HS-27A (cell line): ENCODE data around the gene ULK2.
"Not testable (repeated sequence)": the region's sequence is repeated elsewhere in the genome, so short reads cannot be mapped to it uniquely, and the experiment has no call there.

Source experiments
- DNase-seq: peaks from one replicate; pipeline ENCODE4 v3.0.0-alpha.2; 2012; ENCODE audit warnings: low read depth, missing footprints

ULK2 gene

DNA sequence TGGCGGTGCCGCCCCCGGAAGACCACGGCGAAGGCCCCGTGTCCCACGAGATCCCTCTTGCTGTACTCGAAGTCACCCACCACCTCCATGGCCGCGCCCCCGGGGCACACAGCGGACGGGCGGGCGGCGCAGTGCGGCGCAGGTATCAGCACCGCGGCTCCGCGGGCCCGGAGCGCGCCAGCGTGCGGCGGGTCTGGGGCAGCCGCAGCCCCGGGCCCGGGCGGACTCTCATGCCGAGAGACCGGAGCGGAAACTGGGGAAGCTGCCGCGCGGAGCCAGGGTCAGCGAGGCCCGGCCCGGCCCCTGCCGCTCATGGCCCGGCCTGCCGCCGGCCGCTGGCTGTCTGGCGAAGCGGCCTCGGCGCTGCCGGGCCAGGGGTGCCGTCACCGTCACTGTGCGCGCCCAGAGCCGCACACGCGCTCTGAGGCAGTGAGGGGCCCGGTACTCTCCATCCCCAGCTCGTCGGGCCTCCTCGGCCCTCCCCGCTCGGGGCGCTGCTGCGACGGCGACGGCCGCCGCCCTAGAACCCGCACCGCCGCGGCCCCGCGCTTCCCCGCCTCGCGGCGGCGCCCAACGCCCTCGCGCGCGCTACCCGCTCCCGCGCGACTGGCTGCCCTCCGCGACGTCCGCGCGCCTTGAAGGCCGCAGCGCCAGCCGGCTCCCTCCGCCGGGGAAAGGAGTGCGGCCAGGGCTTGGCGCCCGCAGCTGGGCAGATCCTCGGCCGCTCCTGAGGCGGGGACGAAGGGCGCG, at the start of gene ULK2:
ULK2 (minus strand) TSS at position 608 of the 750 bp plus-strand sequence; CDS start at position 89, 519 bp downstream.
- DNase-seq, result no peak

DNA sequence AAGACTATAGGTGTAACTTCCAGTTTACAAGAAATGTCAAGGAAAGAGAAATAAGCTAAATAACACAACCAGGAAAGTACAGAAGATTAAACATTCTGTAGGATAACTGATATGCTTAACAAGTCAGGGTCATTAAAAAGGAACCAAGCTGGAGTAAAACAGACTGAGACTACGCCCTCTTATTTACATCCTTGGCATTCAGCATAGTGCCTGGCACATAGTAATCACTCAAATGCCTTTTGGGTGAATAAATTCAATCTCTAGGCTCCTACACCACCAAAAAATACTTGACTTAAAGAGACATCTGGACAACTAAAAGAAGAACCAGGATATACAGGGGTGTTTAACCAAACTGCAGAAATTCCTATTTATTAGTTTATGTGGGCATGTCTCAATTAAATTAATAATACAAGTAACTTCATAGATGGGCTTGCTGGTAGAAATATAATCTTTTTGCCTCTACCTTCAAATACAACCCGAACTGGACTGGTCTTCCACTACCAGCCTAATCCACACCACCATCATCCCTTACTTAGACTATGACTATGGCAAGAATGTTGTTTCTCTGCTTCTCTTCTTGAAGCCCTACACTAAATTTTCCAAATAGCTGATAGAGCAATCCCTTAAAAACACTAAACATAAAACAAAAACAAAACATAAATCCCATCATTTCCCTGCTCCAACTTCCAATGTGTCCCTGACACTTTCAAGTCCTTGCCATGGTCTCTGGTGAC, 47.7 kb upstream of the ULK2 start:
- no peak for DNase-seq

DNA sequence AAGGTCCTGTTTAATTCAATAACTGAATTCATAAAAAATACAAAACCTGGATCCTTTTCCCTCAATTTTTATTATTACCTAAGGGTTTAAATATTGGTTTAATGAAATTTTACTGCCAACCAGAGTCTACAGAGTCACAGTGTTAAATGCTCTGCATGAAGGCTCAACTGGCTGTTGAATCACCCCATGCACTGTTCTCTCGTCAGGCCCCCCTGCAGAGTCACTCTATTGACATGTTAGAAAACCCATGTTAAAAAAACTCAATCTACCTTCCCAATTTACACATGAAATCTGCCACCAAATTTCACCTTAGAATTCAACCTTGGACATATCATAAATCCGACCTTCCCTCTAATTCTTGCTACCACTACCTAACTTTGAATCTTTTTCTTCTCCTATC, 43.3 kb upstream of the ULK2 start:
- no peak for DNase-seq

DNA sequence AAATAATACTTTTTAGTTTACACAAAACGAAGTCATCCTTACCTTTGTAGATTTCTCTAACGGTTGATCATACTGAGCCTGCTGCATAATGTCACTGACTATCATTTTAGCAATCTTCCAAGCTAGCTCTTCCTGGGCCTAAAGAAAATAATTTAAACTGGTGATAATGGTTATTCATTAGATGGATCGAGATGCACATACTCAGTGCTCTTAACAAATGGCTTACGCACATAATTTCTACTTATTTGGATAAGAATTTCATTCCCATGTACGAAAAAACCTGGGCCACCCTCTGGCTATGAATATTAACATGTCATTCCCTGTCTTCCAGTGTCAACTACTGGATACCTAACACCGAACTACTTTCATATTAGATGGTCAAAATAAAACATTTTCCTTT, 41.4 kb upstream of the ULK2 start:
- DNase-seq, result no peak

DNA sequence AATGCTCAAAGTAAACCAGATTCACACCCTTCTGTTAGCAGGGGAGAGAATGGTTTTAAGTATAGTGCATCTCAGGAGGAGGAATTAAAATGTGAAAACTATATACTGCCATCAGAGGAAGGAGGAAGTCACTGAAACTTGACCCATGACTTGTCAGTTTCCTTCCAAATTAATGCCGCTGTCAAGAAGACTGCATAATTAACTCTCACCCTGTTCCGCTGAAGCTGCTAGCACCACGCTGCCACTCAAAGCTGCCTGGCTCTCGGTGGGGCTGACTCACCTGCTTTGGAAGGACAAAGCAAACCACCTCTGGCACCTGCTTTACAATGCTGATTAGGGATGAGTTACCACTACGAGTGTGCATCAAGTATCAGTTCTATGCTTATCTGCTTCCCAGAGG, 37.8 kb upstream of the ULK2 start:
- no peak for DNase-seq

DNA sequence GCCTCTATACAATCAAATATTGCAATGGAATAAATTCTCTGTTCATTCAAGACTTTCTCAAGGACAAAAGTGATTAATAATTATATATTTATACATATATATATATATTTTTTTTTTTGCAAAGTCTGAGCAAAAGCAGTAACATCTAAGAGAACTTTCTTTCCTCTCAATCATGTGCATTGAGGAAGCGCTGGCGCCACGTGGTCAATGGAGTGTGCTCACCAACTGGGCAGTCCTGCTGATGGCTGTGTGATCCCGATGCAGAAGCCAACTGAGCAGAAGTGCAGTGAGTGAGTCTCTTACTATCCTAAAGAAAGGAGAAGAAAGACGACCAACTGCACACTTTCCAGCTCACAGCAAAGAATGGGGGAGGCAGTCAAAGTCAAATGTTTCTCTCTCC, 37.2 kb upstream of the ULK2 start:
- DNase-seq, result no peak

DNA sequence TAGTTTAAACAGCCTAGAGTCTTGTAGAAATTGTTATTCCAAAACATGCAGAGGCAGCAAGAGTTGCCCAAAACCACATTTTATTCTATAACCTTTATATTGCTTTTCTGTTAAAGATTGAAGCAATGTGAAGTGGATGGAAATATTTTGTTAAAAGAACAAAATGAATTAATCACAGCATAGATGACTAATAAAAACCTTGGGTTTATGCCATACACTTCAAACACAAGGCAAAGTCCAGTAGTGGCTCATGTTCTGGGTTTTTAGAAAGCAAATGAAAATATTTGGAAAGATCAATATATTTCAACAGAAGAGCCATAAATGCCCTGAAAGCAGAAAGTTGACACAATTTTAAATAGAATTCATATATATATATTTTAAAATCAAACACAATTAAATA, 36.7 kb upstream of the ULK2 start:
- no peak for DNase-seq

DNA sequence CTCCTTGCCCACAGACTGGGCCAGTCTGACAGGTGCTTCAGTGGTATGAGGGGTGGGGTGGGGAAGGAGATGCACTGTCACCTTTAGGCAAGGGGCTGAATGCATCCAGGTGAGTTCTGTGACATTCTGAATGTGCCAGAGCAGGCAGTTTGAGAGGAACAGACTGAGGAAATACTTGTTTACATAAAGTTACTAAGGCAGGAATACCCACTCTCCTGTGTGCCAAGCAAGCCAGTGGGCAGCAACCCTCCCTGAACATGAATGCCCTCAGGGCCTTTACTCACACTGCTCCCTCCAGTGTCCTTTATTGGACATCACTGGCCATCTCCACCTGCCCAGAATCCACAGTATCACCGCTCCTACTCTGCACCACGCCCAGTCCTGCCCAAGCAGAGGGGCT, 33.1 kb upstream of the ULK2 start:
- no peak for DNase-seq

DNA sequence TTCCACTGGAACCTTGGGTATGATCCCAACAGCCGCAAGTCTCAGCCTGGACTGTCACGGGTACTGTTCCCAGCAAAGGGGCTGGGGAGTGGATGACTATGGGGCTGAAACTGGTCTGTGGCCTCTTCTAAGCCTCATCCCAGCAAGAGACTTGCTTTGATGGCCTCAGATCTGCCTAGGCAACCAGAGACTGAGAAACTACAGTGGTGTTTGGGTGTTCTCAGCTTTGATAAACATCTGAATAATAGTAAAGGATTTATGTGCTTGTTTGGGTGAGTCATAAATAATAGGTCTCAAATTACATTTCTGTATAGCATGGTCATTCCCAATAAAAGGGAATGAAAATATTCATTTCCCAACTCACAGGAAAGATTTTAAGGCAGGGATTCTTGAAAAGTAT, 30.2 kb upstream of the ULK2 start:
- no peak for DNase-seq

DNA sequence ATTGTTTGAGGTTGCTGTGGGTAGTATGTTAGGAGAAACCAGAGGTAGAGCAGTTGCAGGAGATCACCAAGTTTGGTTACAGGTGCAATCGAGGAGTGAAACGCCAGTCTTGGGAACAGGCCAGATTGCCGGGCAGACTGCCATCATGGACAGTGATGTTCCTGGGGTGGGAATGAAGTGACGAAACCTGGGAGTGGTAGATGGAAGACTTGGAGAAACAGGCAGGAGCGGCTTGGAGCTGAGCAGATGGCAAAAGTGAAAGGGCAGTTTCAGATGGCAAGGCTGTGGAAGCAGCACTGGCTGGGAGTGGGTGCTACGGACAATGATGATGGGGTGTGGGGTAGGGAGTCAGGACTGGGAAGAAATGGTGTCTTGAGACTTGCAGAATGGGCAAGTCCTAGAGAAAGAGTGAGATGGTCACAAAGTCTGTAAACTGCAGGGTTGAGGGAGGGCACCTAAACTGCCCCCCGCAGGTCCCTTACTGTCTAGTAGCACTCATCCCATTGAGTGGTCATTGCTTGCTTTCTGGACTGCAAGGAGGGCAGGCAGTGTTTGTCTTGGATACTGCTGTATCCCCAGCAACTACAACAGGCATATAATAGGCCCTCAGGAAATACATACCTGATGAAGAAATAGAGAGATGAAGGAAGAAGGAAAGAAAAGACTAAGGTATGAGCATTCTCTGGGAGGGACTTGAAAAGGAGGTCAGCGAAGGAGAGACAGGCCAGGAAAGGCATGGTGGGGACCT, 29.5 kb upstream of the ULK2 start:
- DNase-seq, result no peak

DNA sequence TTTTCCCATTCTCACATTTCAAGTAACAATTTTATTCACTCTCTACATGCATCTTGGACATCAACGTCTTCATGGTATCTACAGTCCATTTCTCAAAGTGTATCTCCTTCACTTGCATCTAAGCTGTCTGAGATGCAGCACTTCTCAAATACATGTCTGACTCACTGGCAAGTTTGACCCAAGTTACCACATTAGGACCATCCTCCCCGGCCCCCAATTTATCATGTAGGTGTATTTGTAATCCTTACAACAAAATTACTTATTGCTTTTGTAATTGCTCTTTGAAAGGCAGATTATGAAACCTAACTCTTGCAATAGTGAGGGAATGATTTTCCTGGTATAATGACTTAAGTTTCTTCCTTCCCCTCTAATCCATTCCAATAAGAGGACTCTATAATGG, 28.9 kb upstream of the ULK2 start:
- no peak for DNase-seq

DNA sequence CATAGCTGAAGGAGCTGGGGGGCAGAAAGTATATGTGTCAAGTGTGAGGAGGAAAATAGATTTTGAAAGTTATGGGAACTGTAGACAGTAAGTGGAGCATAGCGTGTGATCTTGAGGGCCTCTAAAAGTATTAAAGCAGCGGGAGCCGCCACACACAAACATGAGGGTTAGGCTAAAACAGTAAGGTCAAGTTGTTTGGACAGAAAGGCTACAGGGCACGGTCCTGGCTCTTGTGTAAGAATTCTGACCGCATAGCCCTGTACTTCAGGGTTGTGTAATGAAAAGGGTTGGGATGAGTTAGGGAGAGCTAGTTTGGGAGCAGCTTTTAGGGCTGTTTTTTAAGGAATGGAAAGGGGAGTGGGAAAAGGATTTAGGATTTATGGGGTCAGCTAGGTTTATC, 22.8 kb upstream of the ULK2 start:
- not testable (repeated sequence) for DNase-seq

DNA sequence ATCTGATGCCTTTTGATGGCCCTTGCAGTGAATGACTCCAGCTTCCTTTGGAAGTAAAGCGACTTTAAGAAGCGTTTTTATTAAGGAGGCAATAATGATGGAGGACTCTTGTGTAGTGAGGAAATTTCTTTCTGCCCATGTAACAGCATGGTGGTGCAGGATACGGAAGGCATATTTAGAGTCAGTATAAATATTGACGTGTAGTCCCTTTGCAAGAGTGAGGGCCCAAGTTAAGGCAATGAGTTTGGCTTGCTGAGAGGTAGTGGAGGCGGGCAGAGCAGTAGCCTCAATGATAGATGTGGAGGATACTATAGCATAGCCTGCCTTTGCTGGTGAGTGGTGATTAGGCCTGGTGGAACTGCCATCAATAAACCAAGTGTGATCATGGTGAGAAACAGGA, 22.3 kb upstream of the ULK2 start:
- not testable (repeated sequence) for DNase-seq

DNA sequence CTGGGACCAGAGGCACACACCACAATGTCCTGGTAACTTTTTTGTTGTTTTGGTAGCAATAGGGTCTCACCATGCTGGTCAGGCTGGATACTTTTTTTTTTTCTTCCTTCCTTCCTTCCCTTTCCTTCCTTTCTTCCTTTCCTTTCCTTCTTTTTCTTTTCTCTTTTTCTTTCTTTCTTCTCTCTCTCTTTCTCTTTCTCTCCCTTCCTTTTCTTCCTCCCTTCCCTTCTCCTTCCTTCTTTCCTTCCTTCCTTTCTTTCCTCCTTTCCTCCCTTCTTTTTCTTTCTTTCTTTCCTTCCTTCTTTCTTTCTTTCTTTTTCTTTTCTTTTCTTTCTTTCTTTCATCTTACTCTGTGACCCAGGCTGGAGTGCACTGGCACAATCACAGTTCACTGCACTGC, 18.4 kb upstream of the ULK2 start:
- DNase-seq, result no peak

DNA sequence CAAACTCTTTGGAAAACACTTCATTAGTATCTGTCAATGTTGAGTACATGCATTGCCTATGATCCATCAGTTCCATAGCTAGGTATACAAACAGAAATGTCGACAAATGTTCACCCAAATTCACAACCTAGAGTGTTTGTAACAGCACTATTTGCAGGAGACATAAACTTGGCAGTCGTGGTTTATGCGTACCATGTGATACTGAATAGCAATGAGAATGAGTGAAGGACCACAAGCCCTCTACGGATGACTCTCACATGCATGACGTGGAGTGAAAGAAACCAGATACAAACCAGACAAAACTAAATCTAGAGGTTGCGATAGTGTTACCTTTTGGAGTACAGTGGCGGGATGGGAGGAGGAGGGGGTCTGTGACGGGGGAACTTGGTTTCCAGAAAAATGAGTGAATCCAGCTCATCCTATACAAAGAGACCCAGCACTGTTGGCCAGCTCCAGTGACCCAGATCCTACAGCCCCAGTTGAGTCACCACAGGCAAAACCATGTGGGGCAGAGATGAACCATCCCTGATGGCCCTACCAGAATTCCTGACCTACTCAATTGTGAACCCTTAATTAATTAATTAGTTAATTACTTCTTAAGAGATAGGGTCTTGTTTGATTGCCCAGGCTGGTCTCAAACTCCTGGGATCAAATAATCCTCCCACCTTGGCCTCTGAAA, 15.9 kb upstream of the ULK2 start:
- DNase-seq, result no peak

DNA sequence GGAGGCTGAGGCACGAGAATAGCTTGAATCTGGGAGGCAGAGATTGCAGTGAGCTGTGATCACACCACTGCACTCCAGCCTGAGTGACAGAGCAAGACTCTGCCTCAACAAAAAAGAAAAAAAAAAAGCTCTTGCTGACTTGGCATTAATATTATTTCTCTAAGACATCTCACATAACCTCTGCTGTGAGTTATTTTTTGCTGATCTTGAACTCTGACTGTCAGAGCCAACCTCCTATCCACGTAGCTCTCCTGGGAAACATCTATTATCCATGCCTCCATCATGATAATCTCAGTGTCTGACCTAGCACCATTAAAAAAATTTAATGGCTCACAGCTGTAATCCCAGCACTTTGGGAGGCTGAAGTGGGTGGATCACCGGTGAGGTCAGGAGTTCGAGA, 12.7 kb upstream of the ULK2 start:
- DNase-seq, result no peak

DNA sequence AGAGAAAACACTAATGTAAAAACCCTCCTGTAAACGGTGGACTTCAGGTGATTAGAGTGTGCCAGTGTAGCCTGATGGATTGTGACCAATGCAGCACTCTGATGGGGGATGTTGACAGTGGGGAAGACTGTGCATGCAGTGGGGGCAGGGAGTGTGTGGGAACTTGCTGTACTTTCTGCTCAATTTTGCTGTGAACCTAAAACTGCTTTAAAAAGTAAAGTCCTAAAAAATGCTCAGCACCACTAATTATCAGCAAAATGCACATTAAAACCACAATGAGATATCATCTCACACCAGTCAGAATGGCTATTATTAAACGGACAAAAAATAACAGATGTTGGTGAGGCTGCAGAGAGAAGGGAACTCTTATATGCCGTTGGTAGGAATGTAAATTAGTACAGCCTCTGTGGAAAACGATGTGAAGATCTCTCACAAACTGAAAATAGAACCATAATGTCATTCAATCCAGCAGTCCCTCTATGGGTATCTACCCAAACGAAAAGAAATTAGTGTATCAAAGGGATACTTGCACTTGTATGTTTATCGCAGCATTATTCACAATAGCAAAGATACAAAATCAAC, 9.7 kb upstream of the ULK2 start:
- no peak for DNase-seq

DNA sequence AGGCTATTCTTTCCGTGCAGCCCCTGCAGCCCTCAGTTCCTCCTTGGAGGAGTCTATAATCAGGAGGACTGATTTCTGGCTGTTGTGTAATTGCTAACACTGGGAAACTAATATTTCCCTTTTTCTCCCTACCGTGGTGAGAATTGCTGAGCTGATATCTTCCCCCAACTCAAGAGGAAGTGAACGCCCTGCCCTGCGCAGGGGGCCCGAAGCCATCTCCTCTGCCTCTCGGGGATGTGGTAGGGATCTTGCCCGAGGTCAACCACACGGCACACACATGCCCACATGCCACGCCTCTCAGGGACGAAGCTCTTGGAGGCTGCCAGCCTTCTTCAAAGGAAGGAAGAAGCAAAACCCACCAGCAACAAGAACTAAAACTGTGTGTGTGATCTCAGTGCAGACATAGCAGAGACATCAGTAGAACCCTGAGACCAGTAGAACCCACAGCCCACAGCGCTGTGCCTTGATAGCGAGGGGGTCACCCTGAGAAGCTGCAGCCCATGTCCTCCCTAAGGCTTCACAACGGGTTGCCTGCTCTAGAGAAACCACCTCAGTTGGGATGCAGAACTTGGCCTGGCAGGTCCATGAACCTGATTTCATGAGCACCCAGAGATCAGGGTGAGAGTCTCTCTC, 8.9 kb upstream of the ULK2 start:
- no peak for DNase-seq

DNA sequence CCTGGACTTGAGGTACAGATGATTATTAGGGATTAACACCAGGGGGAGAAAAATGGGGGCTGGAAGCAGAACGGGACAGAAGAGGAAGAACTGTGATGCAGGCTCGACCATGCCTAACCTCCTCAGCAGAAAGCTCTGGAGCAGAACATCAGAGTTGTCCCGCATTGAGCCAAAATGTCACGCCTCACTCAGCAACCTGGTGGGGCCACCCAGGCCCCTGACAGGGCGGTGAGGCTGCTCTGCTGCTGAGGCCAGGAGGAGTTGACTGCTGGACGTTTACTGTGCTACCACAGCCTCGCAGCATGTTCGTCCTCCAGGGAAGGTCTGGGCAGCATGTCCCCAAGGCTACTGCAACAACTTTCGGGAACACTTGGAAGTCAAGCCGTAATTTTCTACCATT, 6.5 kb upstream of the ULK2 start:
- no peak for DNase-seq

DNA sequence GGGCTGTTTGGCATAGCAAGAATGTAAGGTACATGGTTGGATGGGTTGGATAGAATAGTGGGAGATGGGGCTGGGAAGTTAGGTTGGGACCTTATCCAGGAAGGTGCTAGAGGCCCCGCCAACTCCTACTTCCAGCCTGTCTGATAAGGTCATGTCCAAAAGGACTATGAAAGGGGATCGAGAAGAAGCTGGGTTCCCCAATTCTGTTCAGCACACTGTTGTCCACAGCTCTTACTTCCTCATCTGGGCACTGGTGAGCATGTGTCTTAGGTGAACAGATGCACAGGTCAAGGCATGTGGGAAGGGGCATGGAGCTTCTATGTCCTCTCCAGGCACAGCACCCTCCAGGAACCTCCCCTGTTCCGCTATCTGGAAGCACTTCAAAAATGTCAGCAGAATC, 5.6 kb upstream of the ULK2 start:
- DNase-seq, result no peak

DNA sequence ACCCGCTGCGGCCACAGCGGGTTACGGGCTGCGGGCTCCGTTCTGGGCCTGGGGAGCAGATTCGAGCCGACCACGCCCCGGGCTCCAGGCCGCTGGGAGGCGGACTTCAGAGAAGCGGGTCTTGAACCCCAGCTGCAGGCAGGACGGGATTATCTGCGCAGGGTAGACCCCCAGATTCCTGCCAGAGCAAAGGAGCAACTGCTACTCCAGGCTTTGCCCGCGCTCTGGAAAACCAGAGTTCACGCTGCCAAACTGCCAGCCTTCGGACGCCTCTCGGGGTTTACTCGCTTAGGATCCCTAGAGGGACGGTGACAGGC, 301 bp upstream of the ULK2 start:
- DNase-seq, result no peak

DNA sequence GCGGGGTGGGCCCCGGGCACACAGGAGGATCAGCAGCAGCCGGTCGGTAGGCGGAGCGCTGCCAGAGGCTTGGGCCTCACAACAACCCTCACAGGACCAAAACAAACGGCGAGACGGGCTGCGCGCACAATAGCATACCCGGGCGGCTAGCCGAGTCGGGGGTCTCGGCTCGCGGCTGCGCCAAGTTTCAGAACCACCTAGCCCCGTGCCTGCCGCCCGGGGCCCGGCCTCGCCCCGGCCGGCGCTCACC, 732 bp downstream of the ULK2 start:
- no peak for DNase-seq
